ENCODE measurements around the gene PCNT.
"Not testable (repeated sequence)": the region's sequence is repeated elsewhere in the genome, so short reads cannot be mapped to it uniquely, and the experiment has no call there.

Gene PCNT

GRCh38 chr21:46431448-46431847 is 107.5 kb downstream of the PCNT start:
- DNase-seq: no peak

GRCh38 chr21:46431884-46432488 is 108.0 kb downstream of the PCNT start:
- no peak for DNase-seq

GRCh38 chr21:46433116-46433515 is 109.2 kb downstream of the PCNT start:
- not testable (repeated sequence) for DNase-seq

GRCh38 chr21:46434322-46434958 is 110.5 kb downstream of the PCNT start:
- DNase-seq: no peak

GRCh38 chr21:46435786-46436227 is 111.9 kb downstream of the PCNT start:
- DNase-seq: no peak

DNA sequence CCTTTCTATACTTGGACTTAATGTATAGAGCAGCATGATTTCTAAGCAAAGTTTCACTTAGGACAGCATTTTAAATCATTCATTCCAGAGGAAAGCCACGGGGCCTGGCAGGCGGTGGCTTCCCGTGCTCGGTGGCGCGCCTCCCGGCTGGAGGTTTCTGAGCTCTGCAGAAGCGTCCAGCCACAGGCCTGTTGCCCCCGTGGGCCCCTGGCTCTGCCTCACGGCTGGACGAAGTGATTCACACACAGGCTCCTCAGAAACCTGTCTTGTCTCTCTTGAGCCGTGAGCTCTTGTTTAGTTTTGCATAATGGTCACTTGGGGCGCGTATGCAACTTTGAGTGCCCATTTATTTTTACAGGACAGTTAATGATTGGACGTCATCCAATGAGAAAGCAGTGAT is 112.7 kb downstream of the PCNT start:
- no peak for DNase-seq

GRCh38 chr21:46437096-46437498 is 113.1 kb downstream of the PCNT start:
- DNase-seq: no peak

DNA sequence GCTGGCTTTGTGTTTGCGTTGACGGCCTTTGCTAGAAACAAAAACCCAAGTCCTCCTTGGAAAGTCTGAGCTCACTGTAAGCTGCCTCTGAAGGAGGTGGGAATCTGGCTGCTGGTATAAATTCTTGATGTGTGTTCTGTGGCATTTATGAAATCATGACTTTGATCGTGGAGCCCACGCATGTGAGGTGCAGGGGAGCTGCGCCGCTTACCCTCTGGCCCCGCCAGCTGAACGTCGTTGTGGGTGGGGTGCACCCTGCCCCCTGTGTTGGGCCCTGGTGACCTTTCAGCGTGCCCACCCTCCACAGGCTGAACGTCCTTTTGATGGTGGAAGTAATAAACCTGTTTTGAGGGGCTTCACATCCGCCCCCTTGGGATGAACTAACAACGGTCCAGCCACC is 113.6 kb downstream of the PCNT start:
- no peak for DNase-seq

DNA sequence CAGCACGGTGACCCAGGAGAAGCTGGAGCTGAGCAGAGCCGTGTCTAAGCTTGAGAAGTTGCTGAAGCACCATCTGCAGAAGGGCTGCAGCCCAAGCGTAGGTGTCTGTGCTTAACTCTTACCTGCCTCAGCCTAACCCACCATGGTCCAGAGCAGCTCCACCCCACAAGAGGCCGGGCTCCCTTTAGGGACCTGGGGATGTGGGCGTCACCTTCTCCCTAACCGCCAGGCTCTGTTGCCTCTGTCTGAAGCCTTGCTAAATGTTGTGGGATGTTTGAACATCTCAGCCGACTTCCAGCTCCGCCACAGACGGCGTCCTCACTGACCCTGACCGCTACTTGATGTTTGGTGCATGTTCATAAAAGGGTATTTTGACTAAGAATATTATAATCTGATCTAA is 114.3 kb downstream of the PCNT start:
- no peak for DNase-seq

DNA sequence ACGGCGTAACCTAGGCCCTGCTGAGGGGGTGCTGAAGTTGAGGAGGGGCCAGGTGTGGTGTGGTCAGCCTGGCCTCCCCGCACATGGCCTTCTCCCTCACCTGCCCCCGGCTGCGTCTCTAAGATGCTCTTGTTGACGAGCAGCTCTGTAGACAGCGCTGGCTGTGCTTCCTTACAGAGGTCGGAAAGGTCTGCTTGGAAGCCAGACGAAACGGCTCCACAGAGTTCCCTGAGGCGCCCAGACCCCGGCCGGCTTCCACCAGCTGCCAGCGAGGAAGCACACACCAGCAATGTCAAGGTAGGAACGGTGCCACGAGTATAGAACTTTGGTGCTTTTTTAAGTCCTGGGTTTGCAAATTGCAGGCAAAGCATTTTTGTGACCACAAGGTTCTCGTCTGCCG is 116.0 kb downstream of the PCNT start:
- no peak for DNase-seq

DNA sequence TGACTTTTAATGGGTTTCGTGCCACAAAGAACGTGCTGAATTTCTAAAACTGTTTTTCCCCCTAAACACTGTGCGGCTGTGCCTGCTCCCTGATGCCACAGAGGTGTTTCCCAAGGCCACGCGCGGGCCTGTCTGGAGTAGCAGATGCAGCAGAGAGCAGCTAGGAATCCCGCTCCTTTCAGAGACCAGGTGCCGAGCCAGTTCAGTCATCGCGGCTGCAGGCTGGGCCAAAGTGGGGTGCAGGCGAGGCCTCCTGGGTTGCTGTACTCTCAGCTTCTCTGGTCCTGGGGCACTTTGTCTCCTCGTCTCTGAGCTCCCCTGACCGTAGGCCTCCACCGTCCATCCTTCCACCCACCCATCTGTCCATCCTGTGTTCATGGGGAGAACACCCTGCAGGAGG is 117.4 kb downstream of the PCNT start:
- DNase-seq: no peak

GRCh38 chr21:46441961-46442498 is 118.1 kb downstream of the PCNT start:
- no peak for DNase-seq

DNA sequence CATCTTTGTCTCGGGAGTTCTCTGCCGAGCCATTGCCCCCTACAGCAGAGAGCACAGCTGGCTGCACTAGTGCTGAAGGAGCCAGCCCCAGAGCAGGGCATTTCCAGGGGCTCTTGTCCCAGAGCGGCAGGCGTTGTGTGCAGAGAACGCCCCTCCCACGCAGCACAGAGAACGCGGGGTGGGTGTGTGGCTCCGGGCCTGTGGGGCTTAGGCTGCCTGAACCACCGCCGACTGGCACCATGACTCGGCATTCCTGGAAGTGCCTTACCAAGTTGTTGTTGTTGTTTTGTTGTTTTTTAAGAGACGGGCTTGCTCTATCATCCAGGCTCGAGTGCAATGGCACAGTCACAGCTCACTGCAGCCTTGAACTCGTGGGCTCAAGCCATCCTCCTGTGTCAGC is 119.0 kb downstream of the PCNT start:
- no peak for DNase-seq

- no peak for DNase-seq
Measured at GRCh38 chr21:46443910-46444309, 120.0 kb downstream of the PCNT start.

GRCh38 chr21:46448108-46448507 is 124.2 kb downstream of the PCNT start:
- no peak for DNase-seq

- DNase-seq: not testable (repeated sequence)
Measured at GRCh38 chr21:46448855-46449254, 124.9 kb downstream of the PCNT start.

GRCh38 chr21:46452710-46453109 is 128.8 kb downstream of the PCNT start:
- no peak for DNase-seq

DNA sequence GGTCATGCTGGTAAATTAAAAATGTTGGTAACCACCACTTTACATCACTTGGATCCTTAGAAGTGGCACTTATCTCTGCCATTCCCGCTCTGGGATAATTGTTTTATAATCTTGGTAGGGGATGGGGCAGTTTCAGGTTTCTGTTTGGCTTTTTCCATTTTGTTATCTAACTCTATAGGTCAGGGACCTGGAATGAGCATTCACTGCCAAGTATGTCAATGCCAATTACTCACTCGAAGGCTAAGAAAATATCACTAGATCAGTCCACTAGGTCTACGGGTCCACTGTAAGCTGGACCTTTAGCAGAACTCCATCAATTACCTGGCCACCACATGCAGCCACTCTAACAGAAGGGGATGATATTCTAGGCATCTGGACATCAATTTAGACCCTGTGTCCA is 130.2 kb downstream of the PCNT start:
- DNase-seq: no peak

DNA sequence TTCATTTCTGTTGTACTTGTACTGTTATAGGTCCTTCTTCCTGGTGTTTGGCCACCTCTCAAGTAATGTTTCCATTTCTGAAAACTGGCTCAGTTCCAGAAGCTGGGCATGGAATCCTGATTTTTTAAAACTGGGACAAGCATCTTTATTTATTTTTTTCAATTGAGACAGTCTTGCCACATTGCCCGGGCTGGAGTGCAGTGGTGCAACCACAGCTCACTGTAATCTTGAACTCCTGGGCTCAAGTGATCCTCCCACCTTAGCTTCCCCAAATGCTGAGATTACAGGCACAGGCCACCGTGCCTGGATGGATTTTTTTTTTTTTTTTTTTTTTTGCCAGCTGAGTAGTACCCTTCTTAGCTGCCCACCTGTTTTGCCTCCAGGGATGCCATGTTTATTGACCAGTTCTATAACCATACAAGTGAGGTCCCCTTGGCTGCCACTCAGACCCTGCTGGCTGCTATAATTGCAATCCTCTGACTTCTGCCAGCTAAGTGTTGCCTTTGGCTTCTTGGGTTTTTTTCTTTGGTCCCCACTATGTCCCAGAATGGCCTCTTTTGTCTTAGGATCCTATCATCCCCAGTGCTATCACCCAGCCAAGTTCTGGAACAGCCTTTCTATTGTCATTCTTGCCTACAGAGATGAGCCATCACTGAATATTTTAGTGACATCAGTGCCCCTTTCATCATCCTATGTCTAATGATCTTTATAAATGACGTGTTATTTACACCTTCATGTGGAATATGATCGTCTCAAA is 130.9 kb downstream of the PCNT start:
- DNase-seq: no peak

DNA sequence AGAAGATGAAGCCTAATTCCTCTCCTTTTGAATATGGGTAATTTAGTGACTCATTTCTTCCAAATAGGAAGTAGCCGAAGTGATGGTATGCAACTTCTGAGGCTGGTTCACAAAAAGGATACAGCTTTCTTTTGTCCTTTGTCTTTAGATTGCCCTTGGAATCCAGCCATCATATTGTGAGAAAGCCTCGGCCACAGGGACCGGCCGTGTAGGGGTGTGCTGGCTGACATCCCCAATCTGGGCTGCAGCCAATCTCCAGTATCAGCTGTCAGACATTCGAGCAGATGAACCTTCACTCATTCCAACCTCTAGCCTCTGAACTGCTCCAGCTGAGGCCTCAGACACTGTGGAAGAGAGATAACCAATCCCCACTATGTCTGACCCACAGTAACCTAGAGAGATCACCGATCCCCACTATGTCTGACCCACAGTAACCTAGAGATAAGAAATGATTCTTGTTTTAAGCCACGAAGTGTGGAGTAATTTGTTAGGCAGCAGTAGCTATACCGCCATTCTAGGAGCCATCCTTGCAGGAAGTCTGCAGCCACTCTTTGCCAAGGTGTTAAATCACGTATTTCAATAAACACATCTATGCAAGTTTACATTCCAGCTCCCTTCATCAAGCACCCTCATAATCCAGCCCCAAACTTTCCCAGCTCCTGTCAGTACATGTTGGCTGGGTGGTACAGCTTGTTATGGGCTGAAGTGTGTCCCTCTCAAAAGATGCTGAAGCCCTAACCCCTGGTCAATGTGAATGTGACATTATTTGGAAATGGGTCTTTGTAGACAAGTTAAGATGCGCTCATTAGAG is 131.8 kb downstream of the PCNT start:
- no peak for DNase-seq

DNA sequence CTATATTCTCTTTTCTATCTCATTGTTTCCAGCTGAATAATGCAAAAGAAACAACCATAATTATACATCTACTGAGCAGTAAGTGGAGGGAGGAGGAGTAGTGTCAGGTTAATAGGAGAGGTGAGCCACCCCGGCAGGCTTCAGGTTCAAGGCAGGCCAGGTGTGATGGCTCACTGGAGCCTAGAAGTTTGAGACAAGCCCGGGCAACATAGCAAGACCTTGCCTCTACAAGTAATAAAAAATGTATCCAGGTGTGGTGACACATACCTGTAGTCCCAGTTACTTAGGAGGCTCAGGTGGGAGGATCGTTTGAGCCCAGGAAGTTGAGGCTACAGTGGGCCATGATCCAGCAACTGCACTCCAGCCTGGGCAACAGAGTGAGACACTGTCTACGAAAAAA is 132.8 kb downstream of the PCNT start:
- no peak for DNase-seq

GRCh38 chr21:46457801-46458314 is 133.9 kb downstream of the PCNT start:
- DNase-seq: peak; percentile 32
